Measurements from ENCODE around the gene PVALEF.
A peak's percentile ranks its signal among the peaks of the same experiment; 100 is the strongest.

Gene PVALEF

DNA sequence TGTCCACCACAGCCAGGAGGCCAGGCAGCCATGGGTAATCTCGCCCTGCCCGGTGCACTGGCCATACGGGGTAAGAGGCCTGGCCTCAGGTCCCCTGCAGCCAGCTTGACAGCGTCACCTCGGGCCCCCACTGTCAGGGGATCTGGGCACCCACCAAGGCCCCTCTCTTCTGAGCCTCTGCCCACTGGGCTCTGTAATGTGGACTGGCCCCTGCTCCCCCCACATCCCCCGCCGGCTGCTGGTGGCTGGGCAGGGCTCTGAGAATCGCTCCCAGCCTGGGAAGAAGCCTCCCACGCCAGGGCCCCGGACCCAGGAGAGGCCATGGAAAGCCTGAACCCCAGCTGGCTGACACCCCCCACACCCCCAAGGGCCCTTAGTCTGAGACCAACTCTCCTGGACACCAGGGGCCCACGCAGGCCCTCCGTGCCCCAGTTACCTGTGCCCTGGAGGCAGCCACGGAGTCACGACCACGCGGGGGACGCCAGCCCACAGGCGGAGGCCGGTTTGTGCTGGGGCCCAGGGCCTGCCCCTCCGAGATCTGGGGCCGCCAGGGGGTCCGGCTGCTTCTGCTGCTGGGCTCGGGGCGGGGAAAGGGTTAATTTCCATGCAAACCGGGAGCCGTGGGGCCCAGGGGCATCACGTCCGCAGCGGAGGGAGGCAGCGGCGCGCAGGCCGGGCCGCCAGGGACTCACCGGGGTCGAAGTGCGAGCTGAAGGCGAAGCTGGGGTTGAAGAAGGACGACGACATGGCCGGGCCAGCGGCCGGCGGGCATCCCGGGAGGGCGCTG lies at the start of gene PVALEF:
Gene PVALEF, plus strand, starts transcription at position 262 of the 787 bp plus-strand sequence. CDS start 15,720 bp downstream, outside the sequence.
- peak; percentile 36 for DNase-seq (ENCODE audit: low spot score)

DNA sequence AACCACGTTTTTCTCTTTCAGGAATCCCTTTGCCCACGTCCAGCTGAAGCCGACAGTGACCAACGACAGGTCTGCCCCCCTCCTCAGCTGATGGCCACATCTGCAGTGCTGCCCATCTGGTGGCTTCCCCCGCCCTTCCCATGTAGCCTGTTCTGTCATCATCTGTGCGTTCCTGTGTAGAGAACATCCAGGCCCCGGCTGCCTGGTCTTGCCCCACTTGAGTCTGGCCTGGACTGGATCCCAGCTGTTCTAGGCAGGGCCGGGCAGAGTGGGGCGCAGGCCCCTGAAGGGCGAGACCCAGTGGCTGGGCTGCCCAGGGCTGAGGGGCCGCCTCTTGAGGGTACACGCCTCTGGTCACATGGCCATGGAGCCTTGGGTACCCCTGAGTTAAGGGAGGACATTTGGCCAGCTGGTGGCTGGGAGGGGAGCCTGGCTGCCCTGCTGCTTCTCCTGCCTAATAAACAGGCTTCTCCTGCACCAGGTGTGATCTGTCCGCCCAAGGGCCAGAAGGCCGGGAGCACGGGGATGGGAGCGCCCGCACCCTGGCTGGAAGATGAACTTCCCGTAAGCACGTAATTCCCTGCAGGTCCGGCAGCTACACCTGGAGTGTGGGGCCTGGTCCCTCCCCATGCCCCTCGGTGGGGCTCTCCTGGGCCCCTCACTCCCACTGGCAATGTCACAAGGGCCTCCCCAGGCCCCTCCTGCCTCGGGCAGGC lies 49.4 kb upstream of the PVALEF start:
- DNase-seq (ENCODE audit: low spot score): no peak

DNA sequence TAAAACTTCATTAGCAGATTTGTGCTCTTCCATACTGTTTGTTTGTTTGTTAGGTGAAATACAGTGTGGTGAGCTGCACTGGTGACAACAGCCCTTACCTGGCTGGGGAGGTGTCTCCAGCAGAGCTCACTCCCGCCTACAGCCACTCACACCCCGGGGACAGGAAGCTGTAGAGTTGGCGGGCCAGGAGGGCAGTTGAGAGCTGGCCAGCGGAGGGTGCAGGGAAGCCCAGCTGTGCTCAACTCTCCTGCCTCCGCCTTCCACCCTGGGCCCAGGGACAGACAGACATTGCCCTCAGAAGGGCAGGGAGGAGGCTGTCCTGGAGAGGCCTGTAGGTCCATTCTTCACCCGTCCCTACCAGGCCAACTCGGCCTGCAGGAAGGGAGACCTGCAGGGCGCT lies 48.6 kb upstream of the PVALEF start:
- no peak for DNase-seq (ENCODE audit: low spot score)

DNA sequence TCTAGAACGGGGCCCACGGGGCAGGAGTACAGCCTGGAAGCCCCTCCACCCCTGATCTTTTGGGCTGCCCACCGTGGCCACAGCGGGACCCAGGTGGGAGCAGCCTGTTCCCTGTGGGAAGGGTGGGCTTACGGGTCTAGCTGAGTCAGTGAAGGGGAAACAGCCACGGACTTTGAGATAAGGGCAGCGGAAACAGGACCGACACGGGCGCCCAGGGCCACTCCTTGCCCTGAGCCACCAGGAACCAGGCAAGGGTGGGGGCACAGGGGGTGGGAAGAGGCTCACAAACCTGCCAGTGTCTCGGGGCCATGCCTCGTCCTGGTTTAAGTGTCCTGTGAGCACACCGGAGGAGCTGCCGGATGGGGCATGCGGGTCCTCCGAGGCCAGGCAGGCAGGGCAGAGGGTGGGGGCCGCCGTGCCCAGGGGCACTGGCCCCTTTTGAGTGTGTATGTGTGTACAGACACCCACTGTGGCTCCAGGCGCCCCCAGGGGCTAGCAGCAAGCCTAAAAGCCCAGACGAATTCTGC lies 47.6 kb upstream of the PVALEF start:
- DNase-seq (ENCODE audit: low spot score): no peak

DNA sequence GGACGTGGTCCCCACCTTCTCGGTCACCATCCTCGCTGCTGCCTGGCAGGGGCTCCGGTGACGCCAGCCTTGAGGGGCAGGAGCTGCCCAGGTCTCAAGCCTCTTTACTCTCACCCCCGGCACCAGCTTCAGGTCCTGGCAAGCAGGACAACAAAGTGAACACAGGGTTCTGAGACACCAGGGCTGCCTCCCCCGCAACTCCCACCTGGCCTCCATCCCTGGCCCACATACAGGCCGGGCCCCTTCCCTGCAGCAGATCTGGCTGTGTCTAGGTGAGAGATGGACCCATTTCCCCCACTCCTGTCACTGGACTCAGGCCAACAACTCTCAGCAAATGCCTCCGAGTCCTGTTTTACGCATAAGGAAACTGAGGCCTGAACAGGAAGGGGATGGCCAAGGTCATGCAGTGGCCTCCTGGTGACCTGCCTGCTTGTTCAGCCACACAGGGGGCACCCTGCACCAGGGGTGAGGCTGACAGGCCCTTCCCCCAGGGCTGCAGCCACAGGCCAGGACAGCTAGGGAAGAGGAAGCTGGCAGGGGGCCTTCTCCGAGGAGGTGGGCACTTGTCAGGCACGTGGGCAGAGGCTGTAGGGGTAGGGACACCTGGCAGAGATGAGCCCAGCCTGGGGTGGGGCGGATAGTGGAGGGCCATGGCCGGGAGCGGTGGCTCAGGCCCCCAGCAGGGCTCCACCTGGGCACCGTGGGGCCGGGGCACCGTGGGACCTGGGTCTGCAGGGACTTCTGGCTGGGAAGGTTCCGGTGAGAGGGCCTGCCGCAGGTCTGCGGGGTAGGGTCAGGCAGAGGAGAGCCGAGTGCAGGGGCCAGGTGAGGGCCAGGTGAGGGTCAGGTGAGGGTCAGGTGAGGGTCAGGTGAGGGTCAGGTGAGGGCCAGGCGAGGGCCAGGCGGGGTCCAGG lies 46.7 kb upstream of the PVALEF start:
- no peak for DNase-seq (ENCODE audit: low spot score)

DNA sequence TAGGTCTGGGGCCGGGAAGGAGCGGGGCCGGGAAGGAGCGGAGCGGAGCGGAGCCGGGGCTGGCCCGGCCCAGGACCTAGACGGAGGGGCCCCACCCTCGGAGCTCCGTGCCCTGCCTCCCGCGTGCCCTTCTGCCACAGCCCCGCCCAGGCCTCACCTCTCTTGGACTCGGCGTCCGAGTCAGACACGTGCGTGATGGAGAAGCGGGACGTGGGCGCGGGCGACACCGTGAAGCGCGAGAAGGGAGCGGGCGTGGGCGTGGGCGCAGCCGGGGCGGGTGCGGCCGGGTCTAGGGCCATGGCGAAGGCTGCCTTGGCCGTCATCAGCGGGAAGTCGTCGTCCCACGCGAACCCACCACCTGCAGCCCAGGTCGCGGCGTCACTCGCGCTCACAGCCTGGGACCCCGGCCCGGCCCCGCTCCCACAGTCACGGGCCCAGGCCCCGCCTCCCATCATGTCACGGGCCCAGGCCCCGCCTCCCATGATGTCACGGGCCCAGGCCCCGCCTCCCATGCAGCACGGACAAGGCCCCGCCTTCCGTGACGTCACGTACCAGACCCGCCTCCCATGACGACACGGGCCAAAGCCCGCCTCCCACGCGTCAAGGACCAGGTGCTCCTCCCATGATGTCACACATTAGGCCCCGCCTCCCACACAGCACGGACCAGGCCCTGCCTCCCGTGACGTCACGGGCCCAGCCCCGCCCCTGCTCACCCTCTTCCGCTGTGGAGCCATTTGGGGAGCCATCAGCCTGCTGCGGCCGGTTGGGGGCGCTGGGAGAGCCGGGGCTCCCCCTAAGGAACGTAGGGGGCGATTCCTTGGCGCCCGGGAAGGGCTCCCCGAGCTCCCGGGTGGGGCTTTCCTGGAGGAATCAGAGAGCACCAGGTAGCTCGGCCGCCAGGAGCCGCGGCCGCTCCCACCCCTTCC lies 45.8 kb upstream of the PVALEF start:
- DNase-seq (ENCODE audit: low spot score): peak; percentile 91

DNA sequence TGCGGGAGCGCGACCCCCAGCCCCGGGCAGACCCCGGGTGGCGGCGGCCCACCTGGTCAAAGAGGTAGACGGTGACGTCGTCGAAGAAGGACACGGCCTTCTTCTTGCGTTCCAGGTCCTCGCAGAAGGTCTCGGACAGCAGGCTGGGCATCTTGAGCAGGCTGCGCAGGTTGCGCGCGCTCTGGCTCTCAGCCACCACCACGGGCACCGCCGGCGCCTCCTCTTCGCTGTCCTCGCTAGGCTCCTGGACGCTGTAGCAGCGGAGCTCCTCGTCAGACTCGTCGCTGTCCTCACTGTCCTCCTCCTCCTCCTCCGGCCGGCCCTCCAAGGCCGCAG lies 45.2 kb upstream of the PVALEF start:
- DNase-seq (ENCODE audit: low spot score): no peak

DNA sequence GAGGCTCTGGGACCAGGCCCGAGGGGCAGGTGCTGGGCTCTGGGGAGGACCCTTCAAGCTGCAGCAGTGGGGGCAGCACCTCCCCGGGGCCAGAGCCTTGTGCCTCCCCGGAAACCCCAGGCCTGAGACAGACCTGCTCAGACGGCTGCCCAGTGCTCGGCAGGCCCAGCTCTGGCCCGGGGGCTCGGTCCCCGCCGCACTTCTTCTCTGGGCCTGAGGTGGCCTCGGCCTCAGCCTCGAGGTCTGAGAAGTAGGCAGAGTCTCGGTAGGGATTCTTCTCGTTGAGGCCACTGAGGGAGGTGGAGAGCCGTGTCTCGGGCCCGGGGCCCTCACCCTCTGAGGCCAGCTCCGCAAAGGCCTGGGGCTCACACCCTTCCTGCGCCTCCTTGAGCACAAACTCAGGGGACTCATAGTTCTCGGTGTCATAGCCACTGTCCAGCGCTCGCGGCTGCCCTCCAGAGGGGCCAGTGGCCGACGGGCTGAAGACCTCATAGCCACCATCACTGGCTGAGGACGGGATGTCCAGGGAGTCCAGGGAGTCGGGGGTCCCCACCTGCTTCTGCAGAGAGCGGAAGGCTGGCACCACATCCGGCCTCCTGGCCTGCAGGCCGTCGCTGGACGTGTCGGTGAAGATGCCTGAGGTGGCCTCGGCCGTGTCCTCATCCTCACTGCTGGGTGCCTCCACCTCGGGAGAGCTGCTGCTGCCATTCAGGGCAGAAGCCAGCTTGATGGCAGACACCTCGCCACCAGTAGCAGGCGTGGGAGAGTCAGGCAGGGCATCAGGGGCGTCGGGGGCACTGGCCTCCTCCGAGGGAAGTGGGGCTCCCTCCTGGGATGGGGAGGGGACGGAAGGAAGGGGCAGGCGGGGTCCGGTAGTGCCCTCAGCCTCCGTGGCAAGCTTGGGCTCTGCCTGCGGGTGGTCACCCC lies 44.3 kb upstream of the PVALEF start:
- no peak for DNase-seq (ENCODE audit: low spot score)

DNA sequence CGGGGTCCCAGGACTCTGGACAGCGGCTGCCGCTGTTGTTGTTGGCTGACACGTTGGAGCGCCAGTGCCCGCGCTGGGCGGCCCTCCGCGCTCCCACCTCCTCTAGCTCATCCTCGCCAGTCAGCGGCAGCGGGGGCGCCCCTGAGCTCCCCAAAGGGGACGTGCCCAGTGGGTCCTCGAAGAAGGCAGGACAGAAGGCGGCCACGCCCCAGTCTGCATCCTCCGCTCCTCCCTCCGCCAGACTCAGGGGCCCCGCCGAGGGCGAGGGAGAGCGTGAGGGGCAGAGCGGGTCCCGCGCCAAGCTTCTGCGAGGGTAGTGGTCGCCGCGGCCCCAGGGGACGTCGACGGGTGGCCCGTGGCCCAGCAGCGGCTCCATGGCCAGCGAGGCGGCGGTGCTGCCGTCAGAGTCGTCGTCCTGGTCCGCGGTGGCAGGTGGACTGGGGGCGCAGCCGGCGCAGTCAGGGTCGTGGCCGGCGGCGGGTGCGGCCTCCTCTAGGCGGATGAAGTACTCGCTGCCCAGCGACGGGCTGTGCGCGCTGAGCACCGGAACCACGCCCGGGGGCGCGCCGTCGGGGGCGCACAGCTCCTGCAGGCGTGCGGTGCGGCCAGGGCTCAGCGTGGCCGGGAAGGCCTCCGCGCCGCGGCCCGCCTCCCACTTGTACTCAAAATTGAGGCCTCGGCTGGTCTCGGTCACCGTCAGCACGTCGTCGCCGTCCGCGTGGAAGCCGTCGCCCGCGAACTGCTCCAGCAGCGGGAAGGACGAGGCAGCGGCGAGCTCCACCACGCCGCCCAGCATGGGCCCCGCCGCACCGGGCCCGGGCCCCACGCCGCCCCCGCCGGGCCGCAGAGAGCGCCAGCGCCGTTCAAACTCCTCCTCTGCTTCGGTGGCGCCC lies 43.2 kb upstream of the PVALEF start:
- DNase-seq (ENCODE audit: low spot score): no peak

DNA sequence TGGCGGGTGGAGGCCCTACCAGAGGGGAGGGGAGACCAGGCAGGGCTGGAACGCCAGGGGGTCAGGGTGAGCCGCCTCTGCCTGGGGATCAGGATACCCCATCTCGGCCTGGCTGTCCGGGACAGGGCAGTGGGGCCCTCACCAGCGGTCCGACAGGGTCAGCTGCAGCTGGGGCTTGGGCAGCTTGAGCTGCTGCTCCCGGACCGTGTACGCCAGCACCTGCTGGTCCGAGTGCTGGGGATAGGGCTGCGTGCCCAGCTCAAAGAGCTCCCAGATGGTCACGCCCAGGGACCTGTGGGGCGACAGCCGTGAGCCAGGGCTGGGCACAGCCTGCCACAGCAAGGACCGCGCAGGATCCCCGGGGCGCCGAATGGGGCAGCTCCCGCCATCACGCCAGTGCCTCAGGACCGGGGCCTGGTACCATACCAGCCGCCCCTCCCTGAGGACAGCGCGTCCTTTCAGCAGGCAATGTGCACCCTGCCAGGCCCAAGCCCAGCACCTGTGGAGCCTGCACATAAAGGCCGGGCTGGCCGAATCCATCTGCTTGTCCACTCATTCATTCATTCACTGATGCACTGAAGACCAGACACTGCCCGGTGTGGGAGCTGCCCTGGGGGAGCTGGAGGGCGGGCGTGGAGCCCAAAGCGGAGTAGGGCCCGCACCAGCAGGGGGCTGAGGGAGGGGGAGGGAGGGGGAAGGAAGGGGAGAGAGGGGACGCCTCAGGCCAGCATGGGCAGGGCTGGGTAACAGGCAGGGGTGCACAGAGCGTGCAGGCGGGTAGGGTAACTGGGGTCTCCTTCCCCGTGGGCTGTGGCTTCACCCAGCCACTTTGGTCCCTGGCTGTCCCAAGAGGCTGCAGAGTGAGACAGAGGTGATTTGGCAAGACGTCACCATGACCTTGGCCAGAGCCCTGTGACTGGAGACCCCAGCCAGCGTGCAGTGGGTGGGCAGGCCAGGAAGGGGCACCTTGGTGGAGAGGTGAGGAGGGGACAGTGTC lies 42.0 kb upstream of the PVALEF start:
- no peak for DNase-seq (ENCODE audit: low spot score)

DNA sequence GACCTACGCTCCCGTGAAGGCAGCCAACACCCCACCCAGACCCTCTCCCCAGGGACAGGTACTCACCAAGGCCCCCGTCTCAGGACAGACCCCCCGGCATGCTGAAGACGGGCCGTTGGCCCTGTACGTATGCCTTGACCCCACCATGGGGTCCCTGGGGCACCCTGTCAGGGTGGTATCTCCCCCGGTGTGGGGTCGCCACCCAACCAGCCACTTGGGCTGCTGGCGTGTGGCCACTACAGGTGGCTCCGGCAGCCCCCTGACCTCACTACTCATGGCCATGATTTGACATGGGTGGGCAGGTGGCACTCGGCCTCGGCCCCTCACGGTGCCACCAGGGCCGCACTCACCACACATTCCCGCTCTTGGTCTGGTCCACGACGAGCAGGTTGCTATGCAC lies 40.9 kb upstream of the PVALEF start:
- no peak for DNase-seq (ENCODE audit: low spot score)

DNA sequence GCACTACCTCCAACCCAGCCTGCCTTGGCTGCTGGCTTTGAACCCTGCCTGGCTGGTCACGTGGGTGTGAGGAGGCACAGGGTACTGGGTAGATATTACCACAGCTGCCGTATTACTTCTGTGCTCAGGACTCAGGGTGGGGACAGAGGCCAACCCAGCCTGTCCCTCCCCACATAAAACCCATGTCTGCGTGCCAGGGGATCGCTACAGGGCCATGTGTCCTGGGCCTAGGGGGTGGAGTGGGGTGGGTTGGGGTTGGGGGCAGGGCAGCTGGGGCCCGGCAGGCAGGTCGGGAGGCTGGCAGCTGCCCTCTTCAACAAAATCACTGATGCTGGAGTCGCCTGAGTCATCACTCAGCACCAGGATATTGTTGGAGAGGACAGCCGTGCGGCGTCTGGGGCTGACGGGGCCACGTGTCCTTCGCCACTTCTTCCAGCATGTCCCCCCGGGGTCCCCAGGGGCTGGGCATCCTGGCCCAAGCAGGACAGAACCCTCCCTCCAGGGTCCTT lies 39.7 kb upstream of the PVALEF start:
- DNase-seq (ENCODE audit: low spot score): no peak

DNA sequence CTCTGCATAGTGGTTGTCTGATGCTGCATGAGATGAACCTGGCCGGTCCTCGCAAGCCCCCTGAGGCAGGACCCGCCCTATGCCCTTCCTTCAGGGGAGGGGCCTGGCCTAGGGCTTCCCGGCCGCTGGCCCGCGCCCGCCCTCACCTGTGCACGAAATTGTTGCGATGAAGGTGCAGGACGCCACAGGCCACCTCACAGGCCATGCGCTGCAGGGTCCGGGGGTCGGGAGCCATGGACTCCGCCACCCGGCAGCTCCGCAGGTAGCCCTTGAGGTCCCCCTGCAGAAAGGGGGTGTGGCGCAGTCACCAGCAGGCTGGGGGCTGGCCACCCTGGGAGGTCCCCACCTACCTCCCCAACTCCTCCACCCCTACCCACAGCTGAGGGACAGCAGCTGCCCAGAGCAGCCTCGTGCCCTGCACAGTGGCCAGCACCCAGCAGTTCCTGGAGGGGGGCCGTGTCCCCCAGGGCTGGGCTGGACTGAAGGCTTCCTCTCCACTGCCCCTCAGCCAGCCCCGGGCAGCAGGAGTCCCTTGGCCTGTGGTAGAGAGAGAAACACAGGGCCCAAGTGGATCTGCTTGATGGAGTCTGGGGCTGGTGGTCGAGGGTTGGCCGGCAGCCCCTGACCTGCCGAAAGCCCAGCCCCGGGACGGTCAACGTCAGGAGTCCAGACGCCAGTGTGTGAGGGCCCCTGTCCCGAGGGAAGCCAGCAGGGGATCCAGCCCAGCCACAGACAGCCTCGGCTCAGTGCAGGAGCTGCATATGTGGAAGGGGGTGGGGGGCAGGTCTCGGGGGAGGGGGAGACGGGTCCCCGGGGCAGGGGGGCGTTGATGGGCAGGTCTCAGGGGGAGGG lies 38.8 kb upstream of the PVALEF start:
- no peak for DNase-seq (ENCODE audit: low spot score)

DNA sequence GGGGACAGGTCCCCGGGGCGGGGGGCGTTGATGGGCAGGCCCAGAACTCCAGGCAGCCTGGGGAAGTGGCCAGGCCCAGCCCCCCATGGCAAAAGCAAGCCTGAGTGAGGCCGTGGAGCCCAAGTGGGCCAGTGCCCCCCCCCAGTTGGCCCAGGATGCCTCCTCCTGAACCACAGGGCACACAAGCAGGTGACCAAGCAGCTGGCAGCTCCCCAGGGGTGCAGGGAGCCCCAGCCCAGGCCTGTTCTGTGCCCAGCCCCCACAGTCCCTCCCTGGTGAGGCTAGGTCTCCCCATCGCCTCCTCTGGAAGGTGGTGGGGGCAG lies 38.2 kb upstream of the PVALEF start:
- no peak for DNase-seq (ENCODE audit: low spot score)

DNA sequence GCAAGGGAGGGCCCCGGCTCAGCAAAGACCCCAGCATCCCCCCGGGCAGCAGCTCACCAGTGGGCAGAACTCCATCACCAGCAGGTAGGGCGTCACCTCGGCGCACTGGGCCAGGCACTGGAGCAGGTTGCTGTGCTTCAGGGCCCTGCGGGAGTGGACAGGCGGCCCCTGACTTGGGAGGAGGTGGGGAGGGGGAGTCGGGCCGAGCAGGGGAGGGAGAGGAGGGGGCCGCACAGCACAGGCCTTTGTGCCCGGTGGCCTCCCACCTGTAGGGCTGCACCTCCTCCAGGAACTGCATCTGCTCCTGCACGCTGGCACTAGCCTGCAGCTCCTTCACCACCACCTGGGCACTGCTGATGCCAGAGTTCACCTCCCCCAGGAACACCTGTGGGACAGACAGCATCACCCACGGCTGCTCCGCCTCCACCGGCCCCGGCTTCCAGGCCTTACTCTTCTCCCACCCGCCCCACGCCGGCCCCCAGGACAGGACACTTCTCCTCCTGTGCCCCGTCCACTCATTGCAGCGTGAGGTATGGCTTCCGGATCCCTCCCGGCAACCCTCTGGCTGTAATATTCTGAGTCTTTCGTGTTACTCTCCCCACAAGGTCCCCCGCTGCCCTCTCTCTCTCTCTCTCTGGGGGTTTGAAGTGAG lies 37.7 kb upstream of the PVALEF start:
- no peak for DNase-seq (ENCODE audit: low spot score)

DNA sequence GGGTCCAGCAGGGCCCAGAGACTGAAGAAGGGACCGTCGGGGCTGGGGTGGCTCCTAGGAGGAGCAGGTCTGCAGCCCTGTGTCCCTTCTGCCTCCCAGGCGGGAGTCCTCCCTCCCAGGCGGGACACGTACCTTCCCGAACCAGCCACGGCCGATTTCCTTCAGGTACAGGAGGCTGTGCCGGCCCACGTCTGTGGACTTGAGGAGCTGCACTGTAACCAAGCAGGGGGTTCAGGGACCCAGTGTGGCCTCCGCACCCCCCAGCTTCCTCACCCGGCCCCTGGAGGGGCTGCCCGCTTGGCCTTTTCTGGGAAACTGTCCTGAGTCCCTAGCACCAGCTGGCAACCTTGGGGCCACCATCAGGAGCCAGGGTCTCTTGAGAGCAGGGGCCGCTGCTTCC lies 37.0 kb upstream of the PVALEF start:
- DNase-seq (ENCODE audit: low spot score): no peak

Data from pons (tissue), 1 donor.